ENCODE data around the gene MRPS34.

MRPS34 gene

DNA sequence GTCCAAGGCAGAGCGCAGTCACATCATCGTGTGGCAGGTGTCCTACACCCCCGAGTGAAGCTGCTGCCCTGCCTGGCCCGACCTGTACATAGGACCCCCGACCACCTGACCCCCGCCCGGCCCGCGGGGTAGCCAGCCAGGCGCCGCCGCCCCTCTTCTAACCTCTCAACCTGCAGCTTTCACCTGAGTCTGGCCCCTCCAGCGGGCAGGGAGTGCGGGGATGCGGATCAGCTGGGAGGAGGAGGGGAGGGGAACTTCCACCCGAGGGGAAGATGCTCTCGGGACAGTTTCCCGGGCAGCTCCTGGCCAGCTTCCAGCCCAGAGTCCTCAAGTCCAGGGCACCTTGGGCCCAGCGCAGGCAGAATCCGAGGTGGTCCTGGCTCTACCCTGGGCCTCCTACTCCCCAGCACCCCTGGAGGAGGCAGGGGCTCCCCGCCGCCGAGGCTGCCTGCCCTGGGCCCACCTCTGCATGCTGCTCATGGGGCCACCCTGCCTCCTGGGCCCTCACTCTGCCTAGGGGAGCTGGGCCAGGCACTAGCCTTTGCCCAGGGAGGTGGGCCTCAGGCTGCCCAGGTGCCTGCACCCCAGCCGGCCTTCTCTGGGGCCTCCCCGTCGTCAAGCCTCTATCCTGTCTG, 4.0 kb downstream of the MRPS34 start:
- no peak for DNase-seq

DNA sequence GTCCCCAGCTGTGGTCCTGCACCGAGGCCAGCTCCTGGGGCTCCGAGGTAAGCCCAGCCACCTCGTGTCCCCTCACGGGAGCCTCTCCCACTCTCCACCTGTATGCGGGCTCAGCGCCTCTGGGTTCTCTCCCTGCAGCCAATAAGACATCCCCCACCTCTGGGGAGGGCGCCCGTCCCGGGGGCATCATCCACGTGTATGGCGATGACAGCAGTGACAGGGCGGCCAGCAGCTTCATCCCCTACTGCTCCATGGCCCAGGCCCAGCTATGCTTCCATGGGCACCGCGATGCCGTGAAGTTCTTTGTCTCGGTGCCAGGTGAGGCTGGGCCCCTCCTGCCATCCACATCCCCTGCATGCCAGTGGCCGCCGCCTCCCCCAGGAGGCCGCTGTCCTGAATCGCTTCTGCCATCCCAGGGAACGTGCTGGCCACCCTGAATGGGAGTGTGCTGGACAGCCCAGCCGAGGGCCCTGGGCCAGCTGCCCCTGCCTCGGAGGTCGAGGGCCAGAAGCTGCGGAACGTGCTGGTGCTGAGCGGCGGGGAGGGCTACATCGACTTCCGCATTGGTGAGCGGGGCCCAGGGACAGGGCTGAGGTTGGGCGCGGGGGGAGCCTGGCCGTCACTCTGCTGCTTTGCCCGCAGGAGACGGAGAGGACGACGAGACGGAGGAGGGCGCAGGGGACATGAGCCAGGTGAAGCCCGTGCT, 4.7 kb downstream of the MRPS34 start:
- no peak for DNase-seq

DNA sequence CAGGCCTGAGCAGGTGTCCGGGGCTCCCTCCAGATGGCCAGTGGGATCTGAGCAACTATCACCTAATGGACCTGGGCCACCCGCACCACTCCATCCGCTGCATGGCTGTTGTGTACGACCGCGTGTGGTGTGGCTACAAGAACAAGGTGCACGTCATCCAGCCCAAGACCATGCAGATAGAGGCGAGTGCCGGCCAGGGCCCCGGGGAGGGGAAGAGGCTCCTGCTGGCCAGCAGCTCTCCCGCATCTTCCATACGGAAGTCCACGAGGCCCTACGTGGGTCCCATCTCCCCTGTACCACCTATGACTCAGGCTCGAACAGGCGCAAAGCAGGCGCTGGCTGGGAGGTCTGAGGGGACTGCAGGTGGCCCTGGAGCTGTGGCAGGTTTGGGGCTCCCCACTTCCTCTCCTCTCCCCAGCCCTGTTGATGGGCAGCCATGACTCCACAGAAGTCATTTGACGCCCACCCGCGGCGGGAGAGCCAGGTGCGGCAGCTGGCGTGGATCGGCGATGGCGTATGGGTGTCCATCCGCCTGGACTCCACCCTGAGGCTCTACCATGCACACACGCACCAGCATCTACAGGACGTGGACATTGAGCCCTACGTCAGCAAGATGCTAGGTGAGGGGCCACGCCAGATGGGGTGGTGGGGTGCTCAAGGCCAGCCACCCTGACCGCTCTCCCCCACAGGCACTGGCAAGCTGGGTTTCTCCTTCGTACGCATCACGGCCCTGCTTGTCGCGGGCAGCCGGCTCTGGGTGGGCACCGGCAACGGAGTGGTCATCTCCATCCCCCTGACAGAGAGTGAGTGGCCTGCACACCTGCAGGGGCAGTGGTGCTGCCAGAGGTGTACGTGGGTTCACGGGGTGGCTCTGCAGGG, 5.6 kb downstream of the MRPS34 start:
- DNase-seq: no peak

DNA sequence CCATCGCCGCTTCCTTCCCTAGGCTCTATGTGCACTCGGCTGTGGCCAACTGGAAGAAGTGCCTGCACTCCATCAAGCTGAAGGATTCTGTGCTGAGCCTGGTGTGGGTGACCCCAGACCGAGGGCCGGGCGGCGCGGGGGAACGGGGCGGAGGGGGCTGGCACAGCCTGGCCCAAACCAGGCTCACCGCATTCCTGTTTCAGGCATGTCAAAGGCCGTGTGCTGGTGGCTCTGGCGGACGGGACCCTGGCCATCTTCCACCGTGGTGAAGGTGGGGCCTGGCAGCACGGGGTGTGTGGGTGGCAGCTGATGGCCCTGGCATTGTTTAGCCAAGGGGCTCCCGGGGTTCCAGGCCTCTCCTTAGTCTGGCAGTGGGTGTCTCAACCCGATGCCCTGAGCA, 6.2 kb downstream of the MRPS34 start:
- no peak for DNase-seq

DNA sequence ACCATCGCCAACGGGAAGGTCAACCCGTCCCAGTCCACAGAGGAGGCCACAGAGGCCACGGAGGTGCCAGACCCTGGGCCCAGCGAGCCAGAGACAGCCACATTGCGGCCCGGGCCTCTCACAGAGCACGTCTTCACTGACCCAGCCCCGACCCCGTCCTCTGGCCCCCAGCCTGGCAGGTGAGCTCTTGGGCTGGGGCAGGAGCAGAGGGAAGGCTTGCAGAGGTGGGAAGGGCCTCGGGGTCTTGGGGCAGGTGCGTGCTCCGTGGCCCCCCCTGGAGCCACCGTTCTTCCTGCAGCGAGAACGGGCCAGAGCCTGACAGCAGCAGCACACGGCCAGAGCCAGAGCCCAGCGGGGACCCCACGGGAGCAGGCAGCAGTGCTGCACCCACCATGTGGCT, 6.7 kb downstream of the MRPS34 start:
- DNase-seq: no peak

DNA sequence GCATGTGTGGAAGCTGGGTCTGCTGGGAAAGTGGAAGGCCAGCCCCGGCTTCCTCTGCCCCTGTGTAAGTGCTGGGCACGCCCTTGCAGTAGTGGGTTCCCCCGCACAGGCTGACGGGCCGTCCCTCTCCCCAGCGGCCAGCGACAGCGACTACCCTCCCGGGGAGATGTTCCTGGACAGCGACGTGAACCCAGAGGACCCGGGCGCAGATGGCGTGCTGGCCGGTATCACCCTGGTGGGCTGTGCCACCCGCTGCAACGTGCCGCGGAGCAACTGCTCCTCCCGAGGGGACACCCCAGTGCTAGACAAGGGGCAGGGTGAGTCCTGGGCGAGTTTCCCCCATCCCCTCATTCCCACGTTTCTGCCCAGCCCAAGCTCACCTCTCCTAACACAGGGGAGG, 7.1 kb downstream of the MRPS34 start:
- DNase-seq: no peak

DNA sequence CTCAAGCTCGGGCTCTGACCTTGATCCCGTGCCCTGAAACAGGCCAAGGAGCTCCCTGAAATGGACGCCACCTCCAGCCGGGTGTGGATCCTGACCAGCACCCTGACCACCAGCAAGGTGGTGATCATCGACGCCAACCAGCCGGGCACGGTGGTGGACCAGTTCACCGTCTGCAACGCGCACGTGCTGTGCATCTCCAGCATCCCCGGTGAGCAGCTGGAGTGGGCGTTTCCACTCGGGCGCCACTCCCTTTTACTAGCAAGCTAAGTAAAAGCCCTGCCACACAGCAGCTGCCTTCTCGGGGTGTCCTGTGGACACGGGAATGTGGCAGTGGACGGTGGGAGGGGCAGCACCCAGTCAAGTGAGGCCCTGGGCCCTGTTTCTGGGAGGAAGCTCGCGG, 8.0 kb downstream of the MRPS34 start:
- DNase-seq: no peak

DNA sequence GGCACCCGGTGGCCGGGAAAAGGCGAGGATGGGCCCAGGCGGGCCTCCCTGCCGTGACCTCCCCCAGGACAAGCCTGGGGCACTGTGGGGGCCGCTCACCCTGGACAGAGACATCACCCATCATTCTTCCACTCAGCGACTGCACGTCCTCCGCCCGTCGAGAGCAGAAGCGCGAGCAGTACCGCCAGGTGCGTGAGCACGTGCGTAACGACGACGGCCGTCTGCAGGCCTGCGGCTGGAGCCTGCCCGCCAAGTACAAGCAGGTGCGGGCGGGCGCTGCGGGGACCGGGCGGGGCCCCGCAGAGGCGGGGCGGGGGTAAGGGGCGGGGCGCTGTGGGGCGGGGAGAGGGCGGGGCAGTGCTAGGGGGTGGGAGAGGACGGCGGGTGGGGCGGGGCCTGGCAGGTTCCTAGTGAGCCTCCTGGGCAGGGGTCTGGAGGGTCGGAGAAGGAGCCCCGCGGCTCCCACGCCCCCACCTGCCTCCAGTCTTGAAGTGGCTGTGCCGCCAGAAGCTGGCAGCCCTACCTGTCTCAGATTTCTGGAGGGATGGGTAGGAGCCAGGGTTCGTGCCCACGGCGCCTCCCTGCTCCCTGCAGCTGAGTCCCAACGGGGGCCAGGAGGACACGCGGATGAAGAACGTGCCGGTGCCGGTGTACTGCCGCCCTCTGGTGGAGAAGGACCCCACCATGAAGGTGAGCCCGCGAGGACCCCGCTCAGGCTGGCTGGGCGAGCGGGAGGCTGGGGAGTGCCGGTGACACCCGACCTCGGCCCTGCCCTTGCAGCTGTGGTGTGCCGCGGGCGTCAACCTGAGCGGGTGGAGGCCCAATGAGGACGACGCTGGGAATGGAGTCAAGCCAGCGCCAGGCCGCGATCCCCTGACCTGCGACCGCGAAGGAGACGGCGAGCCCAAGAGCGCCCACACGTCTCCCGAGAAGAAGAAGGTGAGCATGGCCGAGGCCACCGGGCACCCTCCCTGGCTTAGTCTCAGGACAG, 9.1 kb downstream of the MRPS34 start:
- no peak for DNase-seq

DNA sequence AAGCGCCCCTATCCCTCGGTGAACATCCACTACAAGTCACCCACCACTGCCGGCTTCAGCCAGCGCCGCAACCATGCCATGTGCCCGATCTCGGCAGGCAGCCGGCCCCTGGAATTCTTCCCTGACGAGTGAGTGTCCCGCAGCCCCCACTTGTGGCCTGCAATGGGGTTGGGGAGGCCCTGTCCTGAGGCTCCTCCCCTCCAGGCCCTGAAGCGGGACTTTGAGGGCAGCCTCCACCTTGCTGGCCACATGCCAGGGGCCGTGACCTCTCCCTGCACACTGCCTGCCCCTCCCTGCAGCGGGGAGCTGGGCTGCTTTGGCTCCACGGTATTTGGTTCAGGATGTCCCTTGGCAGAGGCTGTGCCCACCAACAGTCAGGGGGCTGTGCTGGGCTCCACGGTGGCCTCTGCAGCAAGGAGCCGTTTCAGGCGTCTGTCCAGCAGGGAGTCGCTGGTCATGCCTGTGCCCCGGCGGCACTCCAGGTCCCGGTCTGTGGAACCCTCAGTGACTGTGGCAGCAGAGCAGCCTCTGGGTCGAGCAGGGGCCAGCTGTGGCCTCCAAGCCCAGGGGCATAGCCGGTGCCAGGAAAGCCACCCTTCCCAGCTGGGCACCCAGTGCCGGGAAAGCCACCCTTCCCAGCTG, 9.9 kb downstream of the MRPS34 start:
- DNase-seq: no peak

DNA sequence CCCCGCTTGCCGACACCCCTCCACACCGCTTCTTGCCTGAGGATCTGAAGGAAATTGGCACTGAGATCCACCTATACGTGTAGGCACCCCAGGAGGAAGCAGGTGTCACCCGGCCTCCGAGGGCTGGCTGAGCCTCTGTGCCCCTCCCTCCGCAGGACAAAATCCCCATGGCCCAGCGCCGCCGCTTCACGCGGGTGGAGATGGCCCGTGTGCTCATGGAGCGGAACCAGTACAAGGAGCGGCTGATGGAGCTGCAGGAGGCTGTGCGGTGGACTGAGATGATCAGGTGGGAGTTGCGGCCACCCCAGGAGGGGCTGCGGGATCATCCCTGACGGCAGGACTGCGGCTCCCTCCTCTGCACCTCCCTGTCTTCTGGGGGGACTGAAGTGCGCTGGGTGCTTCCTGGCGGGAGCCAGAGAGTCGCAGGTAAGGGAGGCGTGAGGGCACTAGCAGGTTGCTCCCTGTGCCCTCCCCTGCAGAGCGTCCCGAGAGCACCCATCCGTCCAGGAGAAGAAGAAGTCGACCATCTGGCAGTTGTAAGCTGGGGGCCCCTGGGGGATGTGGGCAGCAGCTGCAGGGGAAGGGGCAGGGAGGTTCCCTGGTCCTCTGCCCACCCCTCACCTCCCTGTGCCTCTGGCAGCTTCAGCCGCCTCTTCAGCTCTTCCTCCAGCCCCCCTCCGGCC, 10.6 kb downstream of the MRPS34 start:
- DNase-seq: no peak

DNA sequence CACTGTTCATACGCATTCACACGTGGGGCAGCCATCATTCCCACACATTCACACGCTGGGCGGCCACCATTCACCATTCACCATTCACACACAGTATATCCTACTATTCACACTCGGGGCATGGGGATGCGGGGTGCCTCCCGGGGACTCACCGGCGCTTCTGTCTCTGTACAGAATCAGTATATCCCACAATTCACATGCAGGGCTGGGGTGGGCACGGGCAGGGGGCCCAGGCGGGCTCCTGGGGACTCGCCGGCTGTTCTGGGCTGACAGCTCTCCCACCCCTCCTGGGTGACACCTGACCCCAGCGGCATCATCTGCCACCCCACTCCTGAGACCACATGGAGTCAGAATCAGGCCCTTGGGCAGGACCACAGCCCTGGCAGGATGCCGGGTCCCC, 11.2 kb downstream of the MRPS34 start:
- DNase-seq: no peak

DNA sequence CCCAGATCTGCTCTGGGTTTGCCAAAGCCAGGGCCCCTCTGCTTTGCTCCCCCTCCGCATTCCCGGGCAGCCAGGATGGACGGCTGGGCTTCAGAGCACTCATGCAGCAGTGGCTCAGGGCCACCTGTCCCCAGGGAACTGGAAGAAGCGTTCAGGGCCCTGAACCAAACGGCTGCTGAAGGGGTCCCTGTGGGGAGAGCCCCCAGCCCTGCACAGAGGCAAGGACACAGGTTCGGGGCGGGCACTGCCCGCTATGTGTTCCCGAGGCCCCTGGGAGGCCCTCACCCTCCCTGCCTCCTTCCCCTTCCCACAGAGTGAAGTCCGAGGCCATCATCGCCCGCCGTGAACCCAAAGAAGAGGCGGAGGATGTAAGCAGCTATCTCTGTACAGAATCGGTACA, 12.0 kb downstream of the MRPS34 start:
- DNase-seq: no peak

DNA sequence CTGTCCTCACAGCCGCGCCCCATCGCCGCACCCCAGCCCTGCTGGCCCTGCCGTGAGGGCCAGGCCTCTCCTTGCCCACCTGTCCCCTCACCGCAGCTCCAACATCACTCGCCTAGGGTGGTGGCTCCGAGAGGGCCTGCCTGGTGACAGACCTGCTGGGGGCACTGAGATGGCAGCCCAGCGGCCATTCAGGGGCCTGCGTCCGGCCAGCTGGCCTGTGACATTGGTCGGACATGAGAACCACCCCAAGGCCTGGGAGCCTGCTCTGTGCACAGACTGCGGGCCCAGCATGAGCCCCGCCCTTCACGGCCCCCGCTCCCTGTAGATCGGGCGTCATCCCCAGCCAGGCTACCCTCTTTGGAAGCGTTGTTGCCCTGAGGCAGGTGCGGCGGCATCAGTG, 13.4 kb downstream of the MRPS34 start:
- no peak for DNase-seq

DNA sequence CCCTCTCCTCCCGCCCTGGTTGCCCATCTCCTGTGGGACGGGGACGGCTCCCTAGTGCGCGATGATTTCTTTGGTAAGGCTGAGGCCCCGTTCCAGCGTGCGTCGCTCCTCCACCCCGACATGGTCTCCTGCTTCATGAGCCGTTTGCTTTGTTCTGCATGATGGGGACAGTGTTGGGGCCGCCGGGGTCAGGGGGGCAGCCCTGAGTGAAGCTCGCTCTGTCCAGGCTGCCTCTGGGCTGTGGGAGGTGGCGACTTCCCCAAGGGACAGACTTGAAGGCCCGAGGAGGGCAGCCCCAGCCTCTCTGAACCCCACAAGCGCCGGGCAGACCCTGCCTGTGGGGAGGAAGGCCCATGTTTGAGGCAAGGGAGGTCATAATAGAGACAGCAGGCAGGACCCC, 14.0 kb downstream of the MRPS34 start:
- DNase-seq: no peak

DNA sequence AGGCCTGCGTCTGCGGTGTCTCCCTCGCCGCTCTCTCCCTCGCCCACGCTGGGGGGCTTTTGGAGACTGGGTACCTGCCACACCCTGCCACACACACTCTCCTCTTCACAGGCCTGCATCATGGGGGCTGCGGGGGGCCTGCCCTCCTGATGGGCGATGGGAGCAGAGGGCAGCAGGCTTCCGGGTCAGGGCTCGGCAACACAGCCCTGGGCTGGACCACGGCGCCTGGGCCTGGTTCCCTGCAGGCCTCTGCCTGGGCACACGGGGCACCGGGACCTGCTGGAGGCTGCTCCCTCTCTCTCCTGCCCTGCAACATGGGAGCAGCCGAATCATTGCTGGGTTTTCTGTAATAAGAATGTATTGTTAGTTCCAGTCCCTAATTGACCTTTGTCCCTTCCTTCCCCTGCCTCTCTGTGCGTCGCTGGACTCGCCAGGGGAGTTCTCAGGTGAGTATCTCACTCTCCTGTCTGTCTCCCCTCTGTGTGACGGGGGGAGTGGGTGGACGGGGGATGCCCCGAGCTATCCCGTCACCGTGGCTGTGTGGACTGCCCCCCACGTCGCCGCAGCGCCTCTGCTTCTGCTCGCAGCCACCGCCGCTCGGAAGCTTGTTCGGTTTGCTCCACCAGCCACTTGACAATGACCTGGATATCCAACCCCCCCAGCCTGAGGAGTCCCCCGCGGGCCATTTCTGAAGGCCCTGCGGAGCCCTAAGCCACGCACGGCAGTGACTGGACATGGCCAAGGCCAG, 15.0 kb downstream of the MRPS34 start:
- DNase-seq: no peak

DNA sequence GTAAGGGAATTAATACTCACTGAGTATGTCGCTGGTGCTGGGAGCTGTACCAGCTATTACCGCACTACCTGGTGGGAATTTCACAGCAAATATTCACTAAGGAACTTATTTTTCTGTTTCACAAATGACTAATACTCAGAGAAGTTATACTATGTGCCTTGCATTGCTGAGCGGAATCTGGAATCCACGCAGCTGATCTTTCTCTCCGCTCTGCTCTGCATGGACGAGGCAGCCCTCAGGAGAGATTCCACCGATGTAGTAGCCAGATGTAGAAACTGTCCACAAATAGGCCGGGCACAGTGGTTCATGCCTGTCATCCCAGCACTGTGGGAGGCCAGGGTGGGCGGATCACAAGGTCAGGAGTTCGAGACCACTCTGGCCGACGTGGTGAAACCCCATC, 18.7 kb downstream of the MRPS34 start:
- no peak for DNase-seq

DNA sequence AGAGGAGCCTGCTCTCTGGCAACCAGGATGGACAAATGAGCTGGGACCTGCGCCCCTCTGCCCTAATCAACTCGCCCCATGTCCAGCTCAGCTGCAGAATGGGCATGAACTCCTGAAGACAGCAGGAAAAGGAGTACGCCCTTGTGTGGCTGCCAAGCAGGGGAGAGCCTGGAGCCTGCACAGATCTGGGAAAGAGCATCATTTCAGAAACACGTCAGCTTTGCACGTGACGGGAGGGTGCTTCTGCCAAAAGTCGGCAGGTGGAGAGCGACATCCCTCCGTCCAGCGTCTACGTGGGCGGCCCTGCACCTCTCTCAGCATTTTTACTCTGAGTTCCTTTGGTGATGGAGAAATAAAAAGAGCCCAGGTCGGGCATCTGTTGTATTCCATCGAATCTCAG, 20.1 kb downstream of the MRPS34 start:
- DNase-seq: no peak

DNA sequence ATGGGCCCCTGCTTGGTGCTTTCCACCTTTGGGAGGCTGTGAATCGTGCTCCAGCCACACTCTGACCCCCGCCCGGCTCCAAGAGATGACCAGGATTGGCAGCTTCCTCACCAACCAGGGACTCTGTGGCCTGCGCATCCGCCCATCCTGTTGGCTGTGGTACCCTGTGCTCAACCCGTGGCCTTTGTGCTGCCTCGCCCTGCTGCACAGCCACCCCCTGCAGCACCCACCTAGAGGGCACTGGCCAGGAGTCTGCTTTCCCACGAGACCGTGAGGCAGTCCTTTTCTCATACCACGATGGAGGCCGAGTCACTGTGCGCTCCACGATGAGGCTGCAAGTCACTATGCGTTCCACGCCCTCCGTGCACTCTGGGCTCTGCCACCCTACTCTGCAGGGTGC, 21.0 kb downstream of the MRPS34 start:
- DNase-seq: no peak

DNA sequence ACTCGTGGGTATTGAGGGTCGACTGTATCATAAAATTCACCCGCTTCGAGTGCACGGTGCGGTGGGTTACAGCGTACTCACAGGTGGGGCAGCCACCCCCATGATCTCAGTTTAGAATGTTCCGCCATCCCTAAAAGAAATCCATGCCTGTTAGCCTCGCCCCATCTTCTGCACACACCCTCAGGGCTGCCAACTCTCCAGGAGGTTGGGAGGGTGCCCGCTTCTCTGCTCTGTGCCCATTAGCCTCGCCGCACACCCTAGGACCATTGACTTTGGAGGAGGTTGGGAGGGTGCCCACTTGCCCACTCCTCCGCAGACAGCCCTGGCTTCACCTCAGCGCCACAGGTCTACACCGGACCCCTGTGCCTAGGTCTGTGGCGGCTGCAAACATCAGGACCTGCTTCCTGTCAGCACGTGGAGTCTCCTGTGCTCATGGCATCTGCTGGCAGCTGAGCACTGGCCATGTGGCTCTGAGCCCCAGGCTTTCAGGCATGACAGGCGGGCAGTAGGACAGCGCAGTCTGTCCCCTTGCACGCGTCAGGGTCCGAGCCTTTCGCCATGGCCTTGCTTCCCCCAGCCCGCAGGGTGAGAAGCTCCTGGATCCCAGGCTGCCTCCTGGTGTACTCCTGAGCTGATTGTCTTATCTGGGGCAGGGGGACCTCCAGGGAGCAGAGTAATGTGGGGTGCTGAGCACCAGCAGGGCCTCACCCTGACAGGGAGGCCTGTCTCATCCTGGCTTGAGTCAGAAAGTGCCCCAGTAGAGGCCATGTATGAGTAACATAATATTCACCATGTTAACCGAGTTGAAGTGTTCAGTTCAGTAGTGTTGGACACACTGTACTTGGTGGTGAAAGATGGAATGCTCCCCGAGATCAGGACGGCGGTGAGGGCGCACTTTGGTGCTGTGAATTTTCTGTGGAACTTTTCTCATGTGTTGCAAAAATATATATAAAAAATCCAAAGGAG, 23.5 kb downstream of the MRPS34 start:
- DNase-seq: no peak

DNA sequence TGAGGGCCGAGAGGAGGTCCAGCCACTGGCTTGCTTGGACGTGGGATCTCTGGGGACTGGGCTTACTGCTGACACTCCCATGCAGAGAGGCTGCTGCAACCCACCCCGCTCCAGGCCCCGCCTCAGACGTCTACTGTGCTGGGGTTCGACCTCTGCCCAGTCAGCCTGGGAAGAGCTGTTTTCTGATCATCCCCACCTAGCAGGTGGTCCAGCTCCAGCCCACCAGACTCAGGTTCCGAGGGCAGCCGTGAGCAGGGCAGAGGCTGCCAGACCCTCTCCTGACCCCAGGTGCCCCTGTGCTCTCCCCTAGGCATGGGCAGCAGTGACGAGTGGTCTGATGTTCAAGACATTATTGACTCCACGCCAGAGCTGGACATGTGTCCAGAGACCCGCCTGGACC, 25.0 kb downstream of the MRPS34 start:
- DNase-seq: no peak

Measured in DMS79 treated with DMSO at 0.1 percent for 48 hours (cell line).